GM18498 (cell line): Measurements from ENCODE around the gene CDK19.
"Not testable (repeated sequence)": the region's sequence is repeated elsewhere in the genome, so short reads cannot be mapped to it uniquely, and the experiment has no call there.

Source experiments
- ATAC-seq: cut with Tn5 transposase; IDR thresholded peaks from one replicate; pipeline ENCODE4 v1.9.1; 2021; ENCODE audit warnings: mild to moderate bottlenecking, moderate library complexity; ENCODE audit not compliant: unreplicated experiment

Gene CDK19

DNA sequence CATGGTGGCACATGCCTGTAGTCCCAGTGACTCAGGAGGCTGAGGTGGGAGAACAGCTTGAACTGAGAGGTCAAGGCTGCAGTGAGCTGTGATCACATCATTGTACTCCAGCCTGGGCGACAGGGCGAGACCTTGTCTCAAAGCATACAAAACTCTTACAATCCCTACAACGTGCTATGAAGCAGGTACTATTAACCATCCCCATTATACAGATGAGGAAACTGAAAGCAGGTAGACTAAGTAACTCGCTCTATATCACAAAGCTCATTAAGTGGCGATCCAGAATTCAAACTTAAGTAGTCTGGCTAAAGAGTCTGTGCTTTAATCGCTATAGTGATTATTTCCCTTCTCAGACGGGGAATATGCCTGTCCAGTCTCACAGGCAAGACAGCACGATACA lies 54.7 kb downstream of the CDK19 start:
- no peak for ATAC-seq

DNA sequence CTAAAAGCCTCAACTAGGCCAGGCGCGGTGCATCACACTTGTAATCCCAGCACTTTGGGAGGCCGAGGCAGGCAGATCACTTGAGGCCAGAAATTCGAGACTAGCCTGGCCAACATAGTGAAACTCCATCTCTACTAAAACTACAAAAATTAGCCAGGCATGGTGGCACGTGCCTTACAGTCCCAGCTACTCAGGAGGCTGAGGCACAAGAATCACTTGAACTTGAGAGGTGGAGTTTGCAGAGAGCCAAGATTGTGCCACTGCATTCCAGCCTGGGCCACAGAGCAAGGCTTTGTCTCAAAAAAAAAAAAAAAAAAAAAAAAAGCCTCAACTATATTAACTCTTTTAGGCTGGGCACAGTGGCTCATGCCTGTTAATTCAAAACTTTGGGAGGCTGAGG lies 55.2 kb downstream of the CDK19 start:
- ATAC-seq: not testable (repeated sequence)

DNA sequence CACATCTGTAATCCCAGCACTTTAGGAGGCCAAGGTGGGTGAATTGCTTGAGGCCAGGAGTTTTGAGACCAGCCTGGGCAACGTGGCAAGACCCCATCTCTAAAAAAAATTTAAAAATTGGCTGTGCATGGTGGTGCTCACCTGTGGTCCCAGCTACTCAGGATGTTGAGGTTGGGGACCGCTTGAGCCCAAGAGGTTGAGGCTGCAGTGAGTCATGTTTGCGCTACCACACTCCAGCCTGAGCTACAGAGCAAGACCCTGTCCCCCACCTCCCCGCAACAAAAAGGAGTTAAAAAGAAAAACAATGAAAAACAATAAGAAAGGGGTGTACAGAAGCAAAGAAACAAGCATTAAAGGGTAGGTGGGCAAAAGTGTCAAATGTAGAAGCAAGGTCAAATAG lies 57.3 kb downstream of the CDK19 start:
- no peak for ATAC-seq

DNA sequence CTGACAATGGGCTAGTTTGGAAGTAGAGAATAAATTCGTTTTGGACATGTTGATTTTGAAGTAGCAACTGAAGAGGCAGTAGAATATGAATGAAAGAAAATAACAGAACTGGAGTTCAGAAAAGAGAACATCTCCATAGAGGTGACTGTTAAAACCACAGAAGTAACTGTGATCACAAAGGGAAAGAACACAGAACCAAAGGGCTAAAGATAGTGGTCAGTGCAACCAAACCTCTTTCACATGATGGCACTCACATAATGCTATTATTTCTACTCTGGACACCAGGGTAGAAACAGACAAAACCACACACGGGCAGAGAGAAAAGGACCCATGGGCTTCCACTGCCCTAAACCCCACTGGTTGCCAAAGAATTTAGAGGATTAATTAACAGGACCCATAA lies 58.5 kb downstream of the CDK19 start:
- ATAC-seq: peak; percentile 83

DNA sequence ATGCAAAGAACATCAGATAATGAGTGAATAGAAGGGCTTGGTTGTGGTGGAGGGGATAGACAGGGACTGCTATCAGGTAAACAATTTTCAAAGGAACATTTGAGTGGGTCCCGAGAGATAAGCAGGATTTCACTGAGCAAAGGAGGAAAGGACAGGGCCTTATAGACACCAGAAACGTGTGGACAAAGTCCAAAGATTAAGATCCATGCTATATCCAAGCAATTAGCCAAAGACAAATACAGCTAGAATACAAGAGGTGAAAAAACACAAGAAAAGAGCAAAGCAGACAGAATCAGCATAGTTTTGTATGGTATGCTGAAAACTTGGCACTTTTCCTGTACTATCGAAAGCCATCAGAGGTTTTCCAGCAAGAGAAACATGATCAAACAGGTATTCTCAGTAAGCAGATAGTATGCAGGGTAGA lies 59.8 kb downstream of the CDK19 start:
- ATAC-seq: no peak

DNA sequence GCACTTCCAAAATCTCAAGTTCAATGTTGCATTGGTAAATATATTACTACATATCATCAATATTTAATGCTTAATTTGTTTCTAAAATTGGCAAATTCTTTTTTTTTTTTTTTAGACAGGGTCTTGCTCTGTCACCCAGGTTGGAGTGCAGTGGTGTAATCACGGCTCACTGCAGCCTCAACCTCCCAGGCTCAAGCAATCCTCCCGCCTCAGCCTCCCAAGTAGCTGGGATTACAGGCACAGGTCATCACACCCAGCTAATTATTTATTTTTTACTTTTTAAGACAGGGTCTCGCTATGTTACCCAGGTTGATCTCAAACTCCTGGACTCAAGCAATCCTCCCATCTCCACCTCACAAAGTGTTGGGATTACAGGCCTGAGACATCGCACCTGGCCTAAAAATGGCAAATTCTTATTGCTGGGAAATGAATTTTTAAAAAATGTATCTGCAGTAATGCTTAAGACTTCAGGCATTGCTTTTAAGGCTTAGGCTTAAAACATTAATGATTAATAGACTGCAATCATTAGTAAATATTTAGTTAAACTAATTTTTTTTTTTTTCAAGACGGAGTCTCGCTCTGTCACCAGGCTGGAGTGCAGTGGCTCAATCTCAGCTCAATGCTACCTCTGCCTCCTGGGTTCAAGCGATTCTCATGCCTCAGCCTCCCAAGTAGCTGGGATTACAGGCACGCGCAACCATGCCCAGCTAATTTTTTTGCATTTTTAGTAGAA lies 61.2 kb downstream of the CDK19 start:
- ATAC-seq: not testable (repeated sequence)

DNA sequence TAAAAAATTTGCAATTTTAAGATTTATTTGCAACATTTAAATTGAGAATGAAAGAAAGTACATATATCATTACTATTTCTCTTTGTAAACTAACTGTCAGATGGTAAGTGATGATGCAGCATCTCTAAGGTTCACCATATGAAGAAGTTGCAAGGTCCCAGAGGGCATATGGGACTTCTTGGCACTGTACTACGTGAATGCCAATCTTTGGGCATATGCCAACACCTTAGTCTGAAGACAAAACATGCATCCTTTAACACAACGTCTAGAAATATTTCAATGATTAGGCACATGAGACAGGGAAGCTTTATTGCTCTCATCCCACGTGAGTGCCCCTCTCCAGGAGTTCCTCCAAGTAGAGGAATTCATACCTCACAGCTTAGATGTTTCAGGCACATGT lies 66.8 kb downstream of the CDK19 start:
- no peak for ATAC-seq

DNA sequence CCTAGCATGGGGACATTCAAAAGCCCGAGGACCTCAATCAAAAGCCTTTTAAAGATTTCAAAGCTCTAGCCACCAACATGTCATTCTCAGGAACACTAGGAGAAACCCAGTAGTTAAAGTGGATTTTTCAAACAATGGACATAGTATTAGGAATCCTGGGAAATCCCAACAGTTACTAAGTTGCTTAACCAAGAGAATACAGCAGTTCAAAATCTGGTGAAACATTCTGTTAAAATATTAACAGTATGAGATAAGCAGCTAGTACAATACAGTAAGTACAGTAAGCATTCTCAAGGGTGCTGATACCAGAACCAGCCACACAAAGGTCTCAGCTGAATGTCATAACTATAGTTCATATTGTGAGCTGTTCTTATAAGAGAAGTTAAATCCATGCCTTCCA lies 68.6 kb downstream of the CDK19 start:
- ATAC-seq: no peak

DNA sequence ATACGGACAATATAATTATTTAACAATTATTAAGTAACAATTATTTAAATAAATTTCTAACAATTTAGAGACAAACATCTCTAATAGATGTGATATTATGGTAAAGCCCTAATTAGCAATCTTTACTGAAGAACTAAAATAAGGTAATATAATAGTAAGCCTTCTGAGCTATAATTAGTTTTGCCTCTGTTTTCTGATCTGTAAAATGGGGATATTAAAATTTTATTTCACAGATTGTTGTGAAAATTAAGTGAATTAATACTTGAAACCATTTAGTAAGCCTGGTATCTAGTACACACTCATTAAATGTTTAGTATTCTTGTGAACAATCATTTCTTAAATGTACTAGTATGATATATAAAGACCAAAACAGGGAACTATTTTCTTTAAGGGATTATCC lies 70.3 kb downstream of the CDK19 start:
- no peak for ATAC-seq

DNA sequence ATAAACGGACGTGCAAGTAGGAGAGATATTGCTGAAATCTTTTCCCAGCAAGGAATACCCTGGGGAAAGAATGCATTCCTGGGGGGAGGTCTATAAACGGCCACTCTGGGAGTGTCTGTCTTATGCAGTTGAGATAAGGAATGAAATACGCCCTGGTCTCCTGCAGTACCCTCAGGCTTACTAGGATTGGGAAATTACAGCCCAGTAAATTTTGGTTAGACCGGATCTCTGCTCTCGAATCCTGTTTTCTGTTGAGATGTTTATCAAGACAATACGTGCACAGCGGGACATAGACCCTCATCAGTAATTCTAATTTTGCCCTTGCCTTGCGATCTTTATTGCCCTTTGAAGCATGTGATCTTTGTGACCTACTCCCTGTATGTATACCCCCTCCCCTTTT lies 72.7 kb downstream of the CDK19 start:
- ATAC-seq: not testable (repeated sequence)

DNA sequence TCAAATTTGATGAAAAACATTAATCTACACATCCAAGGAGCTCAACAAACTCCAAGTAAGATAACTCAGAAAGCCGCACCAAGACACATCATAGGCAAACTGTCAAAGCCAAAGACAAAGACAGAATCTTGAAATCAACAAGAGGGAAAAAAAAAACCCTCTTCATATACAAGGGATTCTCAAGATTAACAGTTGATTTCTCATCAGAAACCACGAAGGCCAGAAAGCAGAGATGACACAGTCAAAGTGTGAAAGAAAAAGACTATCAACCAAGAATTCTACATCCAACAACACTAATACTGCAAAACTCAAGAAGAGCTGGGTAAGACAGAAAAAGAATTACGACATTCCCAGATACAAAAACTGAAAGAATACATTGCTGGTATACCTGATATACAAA lies 73.8 kb downstream of the CDK19 start:
- no peak for ATAC-seq

DNA sequence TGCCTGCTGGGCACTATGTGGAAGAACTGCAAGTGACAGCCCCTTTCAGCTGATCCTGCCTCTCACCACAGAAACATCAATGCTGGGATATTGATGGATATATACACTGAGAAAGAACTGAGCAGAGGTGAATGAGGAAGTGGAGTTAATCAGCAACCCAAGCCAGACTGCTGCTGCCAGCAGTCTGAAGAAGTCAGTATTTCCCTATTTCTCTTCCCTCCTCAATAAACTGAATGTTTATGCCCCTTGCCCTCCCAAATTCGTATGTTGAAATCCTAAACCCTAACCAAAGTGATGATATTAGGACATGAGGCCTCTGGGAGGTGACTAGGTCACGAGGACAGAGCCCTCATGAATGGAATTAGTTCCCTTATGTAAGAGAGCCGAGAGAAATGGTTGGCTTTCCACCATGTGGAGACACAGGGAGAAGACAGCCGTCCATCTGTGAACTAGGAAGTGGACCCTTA lies 76.3 kb downstream of the CDK19 start:
- peak; percentile 71 for ATAC-seq

DNA sequence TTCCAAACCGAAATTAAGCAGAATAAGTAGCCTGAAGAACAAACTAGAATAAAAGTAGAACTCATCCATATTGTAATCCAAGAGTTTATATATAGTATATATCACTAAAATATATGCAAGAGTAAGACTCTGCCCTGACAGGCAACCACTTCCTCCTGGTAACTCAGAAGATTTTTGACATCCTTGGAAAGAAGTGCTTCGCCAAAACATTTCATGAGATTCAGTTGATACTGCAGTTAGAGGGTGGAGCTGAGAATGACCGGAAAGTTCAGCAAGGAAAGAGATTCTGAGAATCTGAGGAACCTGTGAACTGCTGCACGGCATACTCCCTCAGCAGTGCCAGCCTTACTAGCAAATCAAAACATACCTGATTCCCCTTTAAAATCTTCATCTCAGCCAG lies 79.6 kb downstream of the CDK19 start:
- no peak for ATAC-seq

DNA sequence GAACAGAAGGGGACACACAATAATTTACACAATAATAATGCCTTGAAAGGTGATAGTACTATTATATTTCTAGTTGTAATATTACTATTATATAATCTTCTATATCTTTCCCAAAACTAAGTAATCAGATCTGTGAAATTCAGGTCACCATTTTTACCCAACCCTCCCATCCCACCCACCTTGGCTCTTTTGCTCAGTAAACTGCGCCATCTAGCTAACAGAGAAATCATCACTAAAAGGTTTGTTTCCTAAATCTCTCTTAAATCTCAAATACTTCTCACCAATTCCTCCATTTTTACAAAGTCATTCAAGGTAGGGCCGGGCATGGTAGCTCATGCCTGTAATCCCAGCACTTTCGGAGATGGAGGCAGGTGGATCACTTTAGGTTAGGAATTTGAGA lies 83.4 kb downstream of the CDK19 start:
- no peak for ATAC-seq

DNA sequence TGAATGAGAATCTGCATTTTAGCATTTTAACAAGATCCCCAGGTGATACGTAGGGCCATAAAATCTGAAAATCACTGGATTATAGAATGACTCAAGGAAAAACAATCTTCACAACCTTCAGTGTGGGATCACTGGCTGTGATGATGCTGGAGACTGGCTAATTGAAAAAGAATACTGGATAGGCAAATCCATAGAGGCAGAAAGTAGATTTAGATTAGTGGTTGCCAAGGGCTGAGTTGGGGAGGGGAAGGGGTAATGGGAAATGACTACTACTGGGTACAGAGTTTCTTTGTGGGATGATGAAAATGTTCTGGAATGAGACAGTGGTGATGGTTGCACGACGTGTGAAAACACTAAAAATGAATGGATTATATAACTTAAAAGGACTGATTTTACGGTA lies 84.1 kb downstream of the CDK19 start:
- no peak for ATAC-seq

DNA sequence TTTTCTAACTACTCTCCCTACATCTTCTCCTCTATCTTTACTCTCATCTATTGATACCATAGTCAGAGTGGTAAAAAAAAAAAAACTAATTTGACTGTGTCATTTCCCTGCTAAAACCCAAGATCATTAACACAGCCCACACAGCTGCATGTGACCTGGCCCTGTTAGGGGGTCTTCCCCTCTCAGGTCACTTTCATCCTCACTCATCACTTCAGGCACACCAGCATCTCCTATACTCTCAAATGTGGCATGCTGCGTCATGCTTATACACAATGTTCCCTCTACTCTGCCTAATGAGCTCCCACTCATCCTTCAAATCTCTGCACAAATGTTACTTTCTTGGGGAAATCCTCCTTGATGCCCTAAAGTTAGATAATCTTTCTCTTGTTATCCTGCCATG lies 86.8 kb downstream of the CDK19 start:
- no peak for ATAC-seq

DNA sequence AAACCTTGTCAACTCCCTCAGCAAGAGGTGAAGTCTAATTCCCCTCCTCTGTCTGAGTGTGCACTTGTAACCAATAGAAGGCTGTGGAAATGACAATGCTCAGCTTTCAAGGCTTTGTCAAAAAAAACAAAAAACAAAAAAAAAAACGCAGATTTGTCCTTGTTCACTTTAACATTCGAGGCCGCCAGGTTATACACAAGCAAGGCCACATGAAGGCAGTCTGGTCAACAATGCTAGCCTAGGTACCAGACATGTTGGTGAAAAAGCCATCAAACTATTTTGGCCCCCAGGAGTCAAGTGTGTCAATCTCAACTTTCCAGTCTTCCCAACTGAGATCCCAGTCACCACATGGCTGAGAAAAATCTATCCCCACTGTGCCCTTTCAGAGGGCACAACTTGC lies 92.3 kb downstream of the CDK19 start:
- ATAC-seq: no peak

DNA sequence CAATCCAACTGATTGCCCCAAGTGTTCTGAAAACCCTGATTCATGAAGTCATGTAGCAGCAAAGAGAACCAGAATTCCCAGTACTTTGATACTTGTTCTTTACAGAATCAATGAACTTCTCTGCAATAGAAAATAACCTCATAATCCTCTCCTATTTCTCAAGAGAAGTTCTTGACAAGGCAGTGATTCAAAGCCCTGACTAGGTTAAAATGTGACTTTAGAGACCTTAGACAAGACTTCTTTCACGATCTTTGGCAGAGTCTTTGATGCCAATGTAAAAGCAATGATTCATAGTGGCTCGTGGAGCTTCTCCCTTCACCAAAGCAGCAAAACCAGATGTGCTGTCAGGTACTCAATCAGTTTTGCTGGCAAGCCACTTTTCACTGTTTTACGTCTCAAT lies 95.2 kb downstream of the CDK19 start:
- ATAC-seq: no peak

DNA sequence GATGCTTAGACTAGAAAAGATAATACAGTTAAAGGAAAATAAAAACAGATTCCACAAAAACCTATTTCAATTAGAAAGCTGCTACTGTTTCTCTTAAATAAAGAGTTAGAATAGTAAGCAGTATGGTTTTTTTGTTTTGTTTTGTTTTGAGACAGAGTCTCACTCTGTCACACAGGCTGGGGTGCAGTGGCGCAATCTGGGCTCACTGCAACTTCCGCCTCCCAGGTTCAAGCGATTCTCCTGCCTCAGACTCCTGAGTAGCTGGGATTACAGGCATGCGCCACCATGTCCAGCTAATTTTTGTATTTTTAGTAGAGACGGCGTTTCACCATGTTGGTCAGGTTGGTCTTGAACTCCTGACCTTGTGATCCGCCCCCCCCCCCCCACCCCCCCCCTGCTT lies 95.7 kb downstream of the CDK19 start:
- not testable (repeated sequence) for ATAC-seq

DNA sequence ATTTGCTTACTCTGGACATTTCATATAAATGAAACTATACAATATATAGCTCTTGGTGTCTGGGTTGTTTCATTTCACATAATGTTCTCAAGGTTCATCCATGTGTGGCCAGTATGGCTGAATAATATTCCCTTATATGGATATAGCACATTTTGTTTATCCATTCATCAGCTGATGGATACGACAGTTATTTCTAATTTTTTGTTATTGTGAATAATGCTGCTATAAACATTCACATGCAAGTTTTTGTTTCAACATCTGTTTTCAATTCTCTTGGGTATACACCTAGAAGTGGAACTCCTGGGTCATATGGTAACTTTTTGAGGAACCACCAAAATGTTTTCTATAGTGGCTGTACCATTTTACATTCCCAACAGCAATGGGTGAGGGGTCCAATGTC lies 101.1 kb downstream of the CDK19 start:
- ATAC-seq: no peak

DNA sequence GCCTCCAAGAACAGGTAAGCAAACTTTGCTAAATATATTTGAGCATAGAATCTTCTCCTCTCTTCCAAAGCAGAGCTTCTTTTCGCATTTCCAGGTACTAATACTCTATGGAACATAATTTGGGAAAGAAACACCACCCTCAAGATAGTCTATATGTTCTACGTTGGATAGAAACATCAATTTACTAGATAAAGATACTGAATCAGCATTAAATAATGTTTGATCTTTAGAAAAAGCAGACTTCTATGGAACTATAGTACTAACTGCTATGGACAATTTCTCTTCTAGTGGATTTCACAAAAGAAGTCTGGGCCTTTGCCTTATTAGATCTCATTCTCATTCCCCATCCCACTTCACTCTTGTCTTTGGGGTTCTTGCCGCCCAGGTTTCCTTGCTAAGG lies 103.0 kb downstream of the CDK19 start:
- no peak for ATAC-seq

DNA sequence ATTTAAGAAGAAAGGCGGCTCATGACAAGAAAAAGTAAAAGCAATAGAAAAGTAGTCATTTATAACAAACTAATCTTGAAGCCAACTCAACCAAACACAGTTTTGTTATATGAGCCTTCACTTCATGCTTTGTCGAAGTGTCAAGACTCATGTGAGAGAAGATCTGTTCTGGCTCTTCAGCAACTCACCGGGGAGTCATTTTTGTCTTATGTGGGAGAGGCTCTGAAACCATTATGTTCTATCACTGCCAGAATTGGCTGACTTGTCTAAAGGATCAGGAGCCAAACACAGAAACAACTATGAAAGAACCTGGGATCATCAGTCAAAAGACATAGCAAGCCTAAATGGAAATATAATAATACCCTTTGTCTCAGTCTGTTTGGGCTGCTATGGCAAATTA lies 105.2 kb downstream of the CDK19 start:
- no peak for ATAC-seq

DNA sequence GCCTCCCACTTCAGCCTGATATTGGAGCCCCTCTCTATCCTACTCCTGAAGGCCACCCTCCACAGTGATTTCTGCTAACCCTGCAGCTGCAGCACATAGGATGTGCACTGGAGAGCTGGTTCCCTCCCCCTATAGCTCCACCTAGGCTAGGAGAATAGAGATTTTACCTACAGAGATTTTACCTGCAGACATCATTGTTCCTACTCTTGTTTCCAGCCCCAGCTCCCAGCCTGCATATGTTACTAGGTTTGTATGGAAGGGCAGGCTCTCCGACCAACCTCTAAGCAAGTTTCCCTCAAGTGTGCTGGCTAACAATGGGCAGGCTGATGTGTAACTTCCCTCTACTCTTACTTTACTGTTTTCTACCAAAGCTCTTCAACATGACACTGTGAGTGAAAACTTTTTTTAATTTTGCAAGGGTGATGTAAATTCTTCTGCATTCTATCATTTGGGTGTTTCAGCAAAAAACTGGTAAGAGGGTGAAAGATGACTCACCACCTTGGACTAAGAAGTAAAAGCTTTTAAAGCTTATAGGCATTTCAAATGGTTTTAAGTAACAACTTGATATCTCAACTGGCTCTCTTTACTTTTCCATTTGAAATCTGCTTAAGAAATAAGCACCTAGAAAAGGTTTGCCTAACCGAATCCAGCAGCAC lies 106.8 kb downstream of the CDK19 start:
- ATAC-seq: no peak
